ENCODE measurements around the gene ZNF792. TPM values are rescaled to one million over a fixed set of nuclear protein-coding genes. Genes with fewer than 3 reads are reported as not detected.
"Not testable (repeated sequence)": the region's sequence is repeated elsewhere in the genome, so short reads cannot be mapped to it uniquely, and the experiment has no call there.

ZNF792 gene
- total RNA-seq, 4 donors from 2014 or later: 2.8 to 6.7 (median 4.7) TPM

DNA sequence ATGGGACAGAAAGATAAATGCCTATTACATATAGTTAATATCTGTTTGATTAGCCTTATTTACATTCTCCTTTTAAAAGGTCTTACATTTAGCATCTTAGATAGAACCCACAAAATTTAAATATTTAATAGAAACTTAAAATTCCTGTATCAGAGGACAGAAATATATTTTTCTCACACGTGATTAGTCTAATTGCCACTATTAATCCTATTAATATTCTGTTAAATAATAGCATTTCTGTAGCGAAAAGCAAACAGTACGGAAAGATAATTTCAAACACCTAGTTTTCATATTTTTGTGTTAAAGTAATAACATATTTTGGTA lies 37.7 kb downstream of the ZNF792 start:
- WGBS, 2 donors: 72 to 75% methylated on average over 3 of the region's 3 CpGs
- TF ChIP-seq, protein P1, sequence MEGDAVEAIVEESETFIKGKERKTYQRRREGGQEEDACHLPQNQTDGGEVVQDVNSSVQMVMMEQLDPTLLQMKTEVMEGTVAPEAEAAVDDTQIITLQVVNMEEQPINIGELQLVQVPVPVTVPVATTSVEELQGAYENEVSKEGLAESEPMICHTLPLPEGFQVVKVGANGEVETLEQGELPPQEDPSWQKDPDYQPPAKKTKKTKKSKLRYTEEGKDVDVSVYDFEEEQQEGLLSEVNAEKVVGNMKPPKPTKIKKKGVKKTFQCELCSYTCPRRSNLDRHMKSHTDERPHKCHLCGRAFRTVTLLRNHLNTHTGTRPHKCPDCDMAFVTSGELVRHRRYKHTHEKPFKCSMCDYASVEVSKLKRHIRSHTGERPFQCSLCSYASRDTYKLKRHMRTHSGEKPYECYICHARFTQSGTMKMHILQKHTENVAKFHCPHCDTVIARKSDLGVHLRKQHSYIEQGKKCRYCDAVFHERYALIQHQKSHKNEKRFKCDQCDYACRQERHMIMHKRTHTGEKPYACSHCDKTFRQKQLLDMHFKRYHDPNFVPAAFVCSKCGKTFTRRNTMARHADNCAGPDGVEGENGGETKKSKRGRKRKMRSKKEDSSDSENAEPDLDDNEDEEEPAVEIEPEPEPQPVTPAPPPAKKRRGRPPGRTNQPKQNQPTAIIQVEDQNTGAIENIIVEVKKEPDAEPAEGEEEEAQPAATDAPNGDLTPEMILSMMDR (IDR thresholded peaks at IDR 0.05): no peak
- no peak for TF ChIP-seq POLR2A (IDR thresholded peaks at IDR 0.05)
- DNase-seq (ENCODE audit: low spot score in 2 of 2): no peak
- H3K4me3 ChIP-seq (ENCODE audit: low read depth, poor library complexity, severe bottlenecking): no peak overlapping the region
- intact Hi-C loops (cut with DNase I; ENCODE audit: low total_unique reads): no loop called here

DNA sequence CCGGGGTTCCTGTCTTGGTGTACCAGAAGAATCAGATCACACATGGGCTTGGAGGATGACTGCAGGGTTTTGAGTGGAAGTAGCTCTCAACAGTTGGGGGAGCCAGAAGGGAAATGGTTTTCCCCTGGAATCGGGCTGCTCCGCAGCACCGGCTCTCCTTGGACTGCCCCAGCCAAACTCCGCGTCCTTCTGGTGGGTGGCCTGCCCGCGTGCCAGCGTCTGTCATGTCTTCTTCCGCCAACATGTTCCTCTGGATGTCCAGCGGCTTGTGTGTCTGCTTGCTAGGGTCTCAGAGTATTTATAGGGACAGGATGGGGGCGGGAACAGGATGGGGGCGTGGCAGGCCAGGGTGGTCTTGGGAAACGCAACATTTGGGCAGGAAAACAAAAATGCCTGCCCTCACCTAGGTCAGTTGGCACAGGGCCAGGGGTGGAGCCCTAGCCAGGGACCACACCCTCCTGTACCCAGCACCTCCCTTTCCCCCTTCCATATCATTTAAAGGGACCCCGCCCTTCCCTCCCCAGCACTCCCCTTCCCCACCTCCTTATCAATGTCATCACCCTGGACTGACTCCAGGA lies 38.7 kb downstream of the ZNF792 start:
- intact Hi-C loops (cut with DNase I; ENCODE audit: low total_unique reads): no loop called here
- H3K4me3 ChIP-seq (ENCODE audit: low read depth, poor library complexity, severe bottlenecking): no peak overlapping the region
- TF ChIP-seq POLR2A (IDR thresholded peaks at IDR 0.05): no peak
- TF ChIP-seq, protein P1 (IDR thresholded peaks at IDR 0.05): no peak
- 87 to 92% methylated on average over 15 of the region's 15 CpGs for WGBS, 2 donors
- no peak for DNase-seq (ENCODE audit: low spot score in 2 of 2)

DNA sequence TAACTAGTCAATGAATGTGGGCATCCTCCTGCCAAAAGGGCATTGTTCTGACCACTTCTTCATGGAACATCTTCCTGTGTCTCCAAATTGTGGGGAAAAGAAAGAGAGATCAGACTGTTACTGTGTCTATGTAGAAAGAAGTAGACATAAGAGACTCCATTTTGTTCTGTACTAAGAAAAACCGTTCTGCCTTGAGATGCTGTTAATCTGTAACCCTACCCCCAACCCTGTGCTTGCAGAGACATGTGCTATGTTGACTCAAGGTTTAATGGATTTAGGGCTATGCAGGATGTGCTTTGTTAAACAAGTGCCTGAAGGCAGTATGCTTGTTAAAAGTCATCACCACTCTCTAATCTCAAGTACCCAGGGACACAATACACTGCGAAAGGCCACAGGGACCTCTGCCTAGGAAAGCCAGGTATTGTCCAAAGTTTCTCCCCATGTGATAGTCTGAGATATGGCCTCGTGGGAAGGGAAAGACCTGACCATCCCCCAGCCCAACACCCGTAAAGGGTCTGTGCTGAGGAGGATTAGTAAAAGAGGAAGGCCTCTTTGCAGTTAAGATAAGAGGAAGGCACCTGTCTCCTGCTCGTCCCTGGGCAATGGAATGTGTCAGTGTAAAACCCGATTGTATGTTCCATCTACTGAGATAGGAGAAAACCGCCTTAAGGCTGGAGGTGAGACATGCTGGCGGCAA lies 43.8 kb downstream of the ZNF792 start:
- H3K4me3 ChIP-seq (ENCODE audit: low read depth, poor library complexity, severe bottlenecking); DNase-seq (ENCODE audit: low spot score in 2 of 2); intact Hi-C loops (cut with DNase I; ENCODE audit: low total_unique reads): not testable (repeated sequence)
- 57 to 61% methylated on average over 8 of the region's 8 CpGs for WGBS, 2 donors

DNA sequence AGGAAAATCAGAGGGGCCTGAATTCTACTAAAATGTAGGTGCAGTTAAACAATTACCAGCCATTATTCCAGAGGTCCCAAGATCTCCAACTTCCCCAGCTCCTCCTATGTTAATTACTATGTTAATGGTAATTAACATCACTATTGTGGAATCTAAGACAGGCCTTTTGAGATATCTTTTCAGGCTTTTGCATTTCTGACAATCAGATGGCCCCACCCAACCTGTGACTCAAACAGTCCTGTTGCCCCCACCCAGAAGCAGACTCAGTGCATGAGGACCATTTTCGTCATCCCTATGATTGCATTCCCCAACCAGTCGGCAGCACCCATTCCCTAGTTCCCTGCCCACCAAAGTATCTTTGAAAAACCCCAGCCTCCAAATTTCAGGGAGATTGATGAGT lies 45.8 kb downstream of the ZNF792 start:
- WGBS, 2 donors: 88 to 89% methylated on average over 2 of the region's 2 CpGs
- H3K4me3 ChIP-seq (ENCODE audit: low read depth, poor library complexity, severe bottlenecking): no peak overlapping the region
- no peak for DNase-seq (ENCODE audit: low spot score in 2 of 2)
- TF ChIP-seq, protein P1 (IDR thresholded peaks at IDR 0.05): no peak
- no peak for TF ChIP-seq POLR2A (IDR thresholded peaks at IDR 0.05)
- intact Hi-C loops (cut with DNase I; ENCODE audit: low total_unique reads): no loop called here

DNA sequence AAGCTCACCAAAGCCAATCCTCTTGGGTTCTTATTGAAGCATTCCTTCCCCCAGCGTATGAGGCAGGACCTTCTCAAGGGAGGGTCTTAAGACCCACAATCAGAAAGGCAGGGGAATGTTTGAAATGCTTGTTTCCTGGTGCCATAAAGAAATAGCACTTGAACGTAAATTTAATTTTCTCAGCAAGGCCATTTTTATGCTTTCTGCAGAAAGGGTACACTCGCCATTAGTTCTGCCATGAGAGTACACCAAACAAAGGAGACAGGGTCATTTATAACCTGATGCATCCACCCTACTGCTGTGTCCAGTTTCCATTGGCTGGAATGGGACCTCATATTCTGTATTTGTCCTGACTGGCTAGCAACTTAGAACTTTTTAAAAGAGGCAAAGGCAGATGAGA lies 46.9 kb downstream of the ZNF792 start:
- H3K4me3 ChIP-seq (ENCODE audit: low read depth, poor library complexity, severe bottlenecking); DNase-seq (ENCODE audit: low spot score in 2 of 2); intact Hi-C loops (cut with DNase I; ENCODE audit: low total_unique reads): not testable (repeated sequence)
- 82 to 86% methylated on average over 3 of the region's 3 CpGs for WGBS, 2 donors

DNA sequence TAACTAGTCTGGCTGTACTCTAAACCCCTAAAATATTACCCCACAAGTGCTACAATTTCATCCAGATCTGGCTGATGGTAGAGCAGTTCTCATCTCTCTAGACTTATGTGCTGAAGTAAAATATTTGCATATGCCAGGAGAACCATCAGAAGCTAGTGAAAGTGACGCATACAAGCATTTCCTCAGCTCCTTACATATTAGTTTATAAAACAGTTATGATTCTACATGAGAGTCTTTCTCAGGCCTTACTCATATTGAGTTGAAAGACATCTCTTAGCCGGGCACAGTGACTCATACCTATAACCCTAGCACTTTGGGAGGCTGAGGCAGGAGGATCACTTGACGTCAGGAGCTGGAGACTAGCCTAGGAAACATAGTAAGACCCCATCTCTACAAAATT lies 53.3 kb downstream of the ZNF792 start:
- TF ChIP-seq POLR2A (IDR thresholded peaks at IDR 0.05): no peak
- TF ChIP-seq, protein P1 (IDR thresholded peaks at IDR 0.05): no peak
- WGBS, 2 donors: 89 to 94% methylated on average over 3 of the region's 3 CpGs
- H3K4me3 ChIP-seq (ENCODE audit: low read depth, poor library complexity, severe bottlenecking): no peak overlapping the region
- DNase-seq (ENCODE audit: low spot score in 2 of 2): no peak
- intact Hi-C loops (cut with DNase I; ENCODE audit: low total_unique reads): no loop called here

Other genes starting within 250 kb of the ZNF792 start
- 10 to 100 TPM in 3 of 4 donors, 1 to 10 TPM in 1; 5.4 to 16.8 (median 12.1) TPM for gene ZNF181, start 230.0 kb downstream of the ZNF792 start, total RNA-seq
- gene ZNF599, start 191.0 kb downstream of the ZNF792 start, total RNA-seq: 10 to 100 TPM in 1 of 4 donors, 1 to 10 TPM in 3; 4.5 to 13.3 (median 6.9) TPM
- 1 to 10 TPM in 3 of 4 donors, under 1 TPM in 1; 0.53 to 2.1 (median 1.8) TPM for gene ZNF30, start 37.3 kb downstream of the ZNF792 start, total RNA-seq
- 10 to 100 TPM; 12.6 to 49.2 (median 20.3) TPM for gene GRAMD1A, start 36.1 kb upstream of the ZNF792 start, total RNA-seq
- 1 to 10 TPM; 1.1 to 4.4 (median 3.0) TPM for gene SCN1B, start 66.2 kb upstream of the ZNF792 start, total RNA-seq
- gene HPN, start 77.5 kb upstream of the ZNF792 start, total RNA-seq: 1 to 10 TPM in 2 of 4 donors, under 1 TPM in 1, not detected in 1; 0.45 to 2.0 (median 1.3) TPM
- gene FXYD3, start 151.6 kb upstream of the ZNF792 start, total RNA-seq: 100 to 1,000 TPM; 391 to 630 (median 546) TPM
- 10 to 100 TPM in 1 of 4 donors, 1 to 10 TPM in 3; 4.3 to 19.4 (median 8.9) TPM for gene LGI4, start 170.8 kb upstream of the ZNF792 start, total RNA-seq
- 10 to 100 TPM in 1 of 4 donors, 1 to 10 TPM in 2, not detected in 1; 5.5 to 20.9 (median 6.5) TPM for gene FXYD1, start 174.6 kb upstream of the ZNF792 start, total RNA-seq
- gene FXYD7, start 179.0 kb upstream of the ZNF792 start, total RNA-seq: 1 to 10 TPM in 1 of 4 donors, not detected in 3; 1.3 TPM
- gene FXYD5, start 190.5 kb upstream of the ZNF792 start, total RNA-seq: 10 to 100 TPM; 41.4 to 59.8 (median 57.7) TPM